GM15510 (cell line): ENCODE measurements around the gene ZNF485.

Source experiments
- POLR2A ChIP-seq: IDR thresholded peaks from 3 replicates; pipeline ENCODE4 v1.6.1; 2011; ENCODE audit warnings: borderline replicate concordance; ENCODE audit not compliant: insufficient read length; ENCODE audit errors: extremely low read depth

ZNF485 gene

DNA sequence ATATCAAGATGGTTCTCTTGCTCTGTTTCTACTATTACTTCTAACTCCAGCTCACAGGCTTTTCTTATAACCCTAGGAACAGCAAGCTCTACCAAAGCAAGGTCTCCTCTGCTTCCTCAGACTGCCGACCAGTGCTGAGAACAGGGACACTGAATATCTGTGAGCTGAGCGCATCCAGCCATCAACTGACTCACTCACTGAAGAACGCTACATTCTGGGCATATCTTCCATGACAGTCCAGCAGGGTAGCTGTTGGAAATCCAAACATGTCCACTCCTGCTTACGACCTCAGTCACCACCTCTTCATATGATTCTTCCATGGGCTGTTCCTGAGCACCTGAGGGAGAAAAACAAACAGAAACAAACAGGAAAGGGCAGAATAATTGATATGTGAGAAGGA lies 39.6 kb downstream of the ZNF485 start:
- no peak for TF ChIP-seq POLR2A

DNA sequence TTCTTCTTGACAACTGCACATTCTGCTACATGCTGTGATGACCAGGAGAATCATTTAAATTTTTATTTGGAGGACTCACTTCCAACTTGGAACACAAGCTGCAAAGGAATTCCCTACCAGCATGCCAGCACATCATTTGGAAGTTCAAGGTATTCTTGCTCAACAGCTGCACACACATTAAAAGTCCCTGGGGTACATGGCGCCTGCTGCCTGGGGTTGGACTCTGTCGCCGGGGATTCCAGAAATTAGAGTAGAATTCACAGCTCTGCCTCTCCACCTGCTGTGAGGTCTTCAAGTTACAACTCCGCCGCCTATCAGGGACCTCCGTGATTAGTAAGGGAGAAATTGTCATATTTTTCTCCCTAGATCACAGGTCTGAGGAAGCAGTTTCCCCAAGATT lies 41.3 kb downstream of the ZNF485 start:
- no peak for TF ChIP-seq POLR2A

DNA sequence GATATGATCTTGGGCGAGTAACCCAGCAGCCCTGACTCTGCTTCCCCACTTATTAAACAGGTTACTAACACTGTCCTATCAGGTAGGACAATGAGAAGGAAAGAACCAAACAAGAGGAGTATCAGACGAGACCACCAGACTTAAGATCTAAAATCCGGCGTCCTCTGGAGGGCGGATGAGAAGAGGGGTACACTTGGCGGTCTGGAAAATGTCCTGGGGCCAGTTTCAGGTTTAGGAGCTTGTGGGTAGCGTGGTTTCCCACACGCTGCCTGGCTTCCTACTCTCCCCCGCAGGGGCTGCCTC lies 41.8 kb downstream of the ZNF485 start:
- TF ChIP-seq POLR2A: no peak

DNA sequence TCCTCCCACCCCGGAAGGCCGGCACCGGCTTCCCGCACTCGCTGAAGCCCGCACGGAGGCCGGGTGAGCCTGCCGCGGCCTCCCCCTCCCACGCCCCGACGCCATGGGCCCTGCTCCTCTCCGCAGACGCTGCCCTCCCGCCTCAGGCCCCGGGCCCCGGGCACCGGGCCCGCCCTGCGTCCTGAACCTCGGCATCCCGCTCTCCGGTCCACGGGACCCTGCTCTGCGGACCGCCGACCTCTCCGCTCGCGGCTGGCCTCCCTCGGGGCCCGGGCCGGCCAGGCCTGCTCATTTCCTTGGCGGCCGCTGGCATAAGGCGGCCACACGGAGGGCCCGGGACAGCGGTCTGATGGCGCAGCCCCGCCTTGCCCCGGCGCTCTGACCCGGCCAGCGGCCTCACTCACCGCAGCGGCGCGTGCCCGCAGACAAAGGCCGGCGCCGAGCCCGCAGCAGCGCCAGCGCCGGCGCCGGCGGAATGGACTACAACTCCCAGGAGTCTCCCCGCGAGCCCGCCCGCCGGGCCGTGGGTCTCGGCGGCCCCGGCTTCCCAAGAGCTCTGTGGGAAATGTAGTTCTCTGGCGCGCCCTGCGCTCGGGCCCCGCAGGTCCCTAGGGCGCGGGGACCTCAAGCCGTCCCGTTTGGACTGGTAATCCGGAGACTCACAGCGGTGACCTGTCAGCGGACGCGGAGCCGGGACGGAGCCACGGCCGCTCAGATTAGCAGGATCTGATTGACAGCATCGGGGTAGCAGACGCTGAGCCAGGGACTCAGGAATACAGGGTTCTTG lies 42.4 kb downstream of the ZNF485 start, which contains the start of gene ZNF32:
TSS of gene ZNF32 (minus strand) at position 484 of the 787 bp plus-strand sequence. CDS start 2,748 bp downstream, outside the sequence.
- peak; percentile 57 for TF ChIP-seq POLR2A

DNA sequence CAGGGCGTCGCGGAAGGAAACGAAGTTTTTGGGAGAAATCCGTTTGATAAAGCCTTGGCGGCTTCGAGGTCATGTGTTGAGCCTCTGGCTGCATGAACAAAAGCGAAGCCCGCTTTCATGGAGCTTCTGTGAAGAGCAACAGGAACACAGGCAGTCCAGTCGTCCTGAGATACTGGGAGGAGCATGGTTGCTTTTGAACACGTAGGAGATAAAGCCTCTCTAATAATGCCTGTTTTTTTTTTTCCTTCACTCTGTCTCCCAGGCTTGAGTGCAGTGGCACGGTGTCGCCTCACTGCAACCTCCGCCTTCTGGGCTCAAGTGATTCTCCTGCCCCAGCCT lies 42.9 kb downstream of the ZNF485 start:
- no peak for TF ChIP-seq POLR2A

DNA sequence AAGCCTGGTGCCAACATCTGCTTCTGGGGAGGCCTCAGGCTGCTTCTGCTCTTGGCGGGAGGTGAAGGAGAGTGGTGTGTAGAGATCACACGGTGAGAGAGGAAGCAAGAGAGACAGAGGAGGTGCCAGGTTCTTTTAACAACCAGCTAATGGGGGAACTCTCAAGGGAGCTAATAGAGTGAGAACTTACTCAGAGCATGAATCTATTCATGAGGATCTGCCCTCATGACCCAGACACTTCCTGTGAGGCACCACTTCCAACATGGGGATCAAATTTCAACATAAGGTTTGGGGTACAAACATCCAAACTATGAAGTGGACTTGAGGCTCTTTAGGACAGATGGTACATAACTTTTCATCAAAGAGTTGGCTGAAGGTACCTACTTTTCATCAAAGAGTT lies 47.5 kb downstream of the ZNF485 start:
- TF ChIP-seq POLR2A: no peak

DNA sequence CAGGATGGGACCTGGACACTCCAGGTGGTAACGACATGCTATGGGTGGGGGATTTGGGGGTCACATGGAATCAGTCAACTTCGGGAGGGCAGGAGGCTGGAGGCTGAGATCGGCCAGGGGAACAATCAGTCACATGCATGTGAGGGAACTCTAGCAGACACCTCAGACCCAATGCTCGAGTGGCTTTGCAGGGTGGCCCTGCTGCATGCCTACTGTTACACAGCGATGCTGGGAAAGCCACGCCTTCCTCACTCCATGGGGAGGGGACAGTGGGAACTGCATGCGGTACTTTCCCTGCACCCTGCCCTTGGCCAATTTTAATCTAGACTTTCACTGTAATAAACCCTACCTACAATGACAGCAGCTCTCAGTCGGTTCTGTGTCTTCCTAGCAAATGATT lies 49.1 kb downstream of the ZNF485 start:
- no peak for TF ChIP-seq POLR2A

DNA sequence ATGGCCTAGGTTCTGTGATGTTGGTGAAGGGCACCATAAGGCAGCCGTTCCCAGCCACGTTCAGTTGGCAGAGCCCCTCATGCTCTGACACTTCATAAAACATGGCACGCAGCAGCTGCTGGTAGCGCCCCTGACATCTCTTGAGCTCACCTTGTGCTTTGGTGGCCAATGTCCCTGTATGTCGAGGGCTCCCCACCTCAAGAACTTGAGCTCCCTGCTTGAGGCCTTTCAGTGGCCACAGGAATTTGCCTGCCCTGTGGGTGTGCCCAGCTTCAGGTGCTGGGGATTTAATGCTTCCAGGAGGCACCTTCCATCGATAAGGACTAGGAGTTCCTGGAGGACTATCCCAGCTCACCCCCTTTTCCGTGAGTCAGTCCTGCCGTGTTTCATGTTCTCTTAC lies 52.0 kb downstream of the ZNF485 start:
- TF ChIP-seq POLR2A: no peak

DNA sequence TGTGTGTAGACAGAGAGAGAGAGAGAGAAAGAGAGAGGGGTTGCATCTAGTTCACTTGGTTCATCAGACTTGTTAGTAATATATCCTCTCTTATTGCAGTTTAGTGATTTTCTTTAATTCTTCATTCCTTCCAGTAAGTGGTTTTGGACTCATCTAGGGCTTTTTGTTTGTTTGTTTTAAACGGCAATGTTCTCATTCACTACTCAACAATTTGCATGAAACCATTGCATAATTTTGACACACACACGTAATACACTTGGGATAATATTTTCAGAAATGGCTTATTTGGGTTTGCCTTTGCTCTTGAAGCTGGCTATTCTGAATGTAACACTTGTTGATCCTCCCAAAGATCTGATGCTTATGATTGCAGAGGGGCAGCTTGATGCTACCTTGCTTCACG lies 58.8 kb downstream of the ZNF485 start:
- TF ChIP-seq POLR2A: no peak

DNA sequence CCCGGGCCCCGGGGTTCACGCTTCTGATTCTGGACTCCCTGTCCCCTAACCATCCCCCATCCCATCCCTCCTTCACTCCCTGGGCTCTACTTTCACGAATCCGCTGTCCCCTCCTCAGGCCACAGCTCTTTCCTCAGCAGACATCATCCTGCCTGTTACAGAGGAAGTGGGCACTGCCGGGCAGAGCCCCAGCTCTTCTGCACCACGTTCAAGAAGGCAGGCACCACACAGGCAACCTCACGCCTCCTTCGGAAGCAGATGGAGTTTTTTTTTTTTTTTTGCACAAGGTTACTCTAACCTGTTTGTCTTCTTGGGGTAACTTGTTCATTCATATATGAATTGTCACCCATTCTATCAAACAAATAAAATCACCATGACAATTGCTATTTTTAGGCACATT lies 60.3 kb downstream of the ZNF485 start:
- no peak for TF ChIP-seq POLR2A

DNA sequence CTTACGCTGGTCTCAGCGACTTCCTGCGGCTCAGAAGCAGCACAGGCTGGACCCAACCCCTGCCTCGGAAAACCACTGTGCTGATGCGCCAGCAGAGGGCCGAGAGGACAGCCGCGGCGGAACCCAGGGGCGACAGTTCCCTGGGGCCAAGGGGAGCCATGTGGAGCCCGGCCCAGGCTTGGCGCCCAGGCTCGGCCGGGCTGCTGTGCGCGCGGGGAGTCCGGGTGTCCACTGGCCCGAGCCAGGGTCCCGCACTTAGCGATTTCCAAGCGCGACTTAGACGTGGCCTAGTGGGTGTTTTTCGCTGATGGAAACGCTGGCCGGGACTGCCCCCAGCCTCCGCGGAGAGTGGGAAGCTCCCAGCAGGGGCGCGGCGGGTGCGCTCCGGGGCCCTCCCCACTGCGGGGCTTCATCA lies 61.1 kb downstream of the ZNF485 start:
- no peak for TF ChIP-seq POLR2A
